Astrocyte of the spinal cord (primary cell): ENCODE measurements around the gene CLIC4.

ENCODE experiments used
- DNase-seq: peaks from one replicate; pipeline ENCODE4 v3.0.0; 2011; ENCODE audit warnings: low read depth, low spot score
- H3K4me3 ChIP-seq: 2 replicates; pipeline ENCODE4 v1.5.1; 2011; ENCODE audit warnings: low read depth, mild to moderate bottlenecking, low read length, moderate library complexity
- in situ Hi-C: cut with HindIII; loops from 2 replicates; pipeline ENCODE4 v1.10.0; 2017; ENCODE audit warnings: low sequenced_read_pairs
- TF ChIP-seq, protein P1 (sequence below): IDR thresholded peaks from 2 replicates; pipeline ENCODE4 v1.5.1; 2012; ENCODE audit warnings: low read depth, mild to moderate bottlenecking, low read length, inconsistent platforms

Gene CLIC4

DNA sequence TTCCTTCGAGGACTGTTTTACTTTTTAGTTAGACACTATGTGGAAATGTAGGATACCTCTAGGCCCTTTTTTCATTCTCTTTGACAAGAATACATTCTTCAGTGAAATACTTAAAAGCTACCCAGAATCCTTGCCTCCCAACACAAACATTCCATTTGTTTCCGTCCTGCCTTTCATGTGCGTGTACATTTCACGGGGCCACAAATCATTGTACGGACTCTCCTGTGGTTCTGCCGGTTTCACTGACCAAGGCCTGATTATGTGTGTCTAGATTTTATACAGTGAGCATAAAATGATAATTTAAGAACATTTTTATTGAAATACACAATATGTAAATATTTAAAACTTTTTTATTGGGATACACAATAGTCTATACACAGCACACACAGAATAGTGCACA lies 108.4 kb downstream of the CLIC4 start:
- no peak for DNase-seq
- in situ Hi-C loops, result no loop called here

DNA sequence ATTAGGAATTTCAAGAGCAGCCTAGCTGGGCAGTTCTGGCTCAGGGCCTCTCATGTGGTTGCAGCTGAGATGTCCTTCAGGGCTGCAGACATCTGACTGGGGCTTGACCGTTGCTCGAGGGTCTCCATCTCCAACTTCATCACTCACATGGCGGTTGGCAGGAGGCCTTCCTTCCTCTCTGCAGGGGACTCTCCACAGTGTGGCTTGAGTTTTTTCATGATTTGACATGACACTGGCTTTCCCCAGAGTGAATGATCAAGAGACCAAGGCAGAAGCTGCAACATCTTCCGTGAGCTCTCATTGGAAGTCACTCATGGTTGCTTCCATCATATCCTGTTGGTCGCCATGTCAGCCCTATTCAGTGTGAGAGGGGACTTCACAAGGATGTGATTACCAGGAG lies 110.2 kb downstream of the CLIC4 start:
- no peak overlapping the region for H3K4me3 ChIP-seq
- no peak for DNase-seq
- TF ChIP-seq, protein P1, sequence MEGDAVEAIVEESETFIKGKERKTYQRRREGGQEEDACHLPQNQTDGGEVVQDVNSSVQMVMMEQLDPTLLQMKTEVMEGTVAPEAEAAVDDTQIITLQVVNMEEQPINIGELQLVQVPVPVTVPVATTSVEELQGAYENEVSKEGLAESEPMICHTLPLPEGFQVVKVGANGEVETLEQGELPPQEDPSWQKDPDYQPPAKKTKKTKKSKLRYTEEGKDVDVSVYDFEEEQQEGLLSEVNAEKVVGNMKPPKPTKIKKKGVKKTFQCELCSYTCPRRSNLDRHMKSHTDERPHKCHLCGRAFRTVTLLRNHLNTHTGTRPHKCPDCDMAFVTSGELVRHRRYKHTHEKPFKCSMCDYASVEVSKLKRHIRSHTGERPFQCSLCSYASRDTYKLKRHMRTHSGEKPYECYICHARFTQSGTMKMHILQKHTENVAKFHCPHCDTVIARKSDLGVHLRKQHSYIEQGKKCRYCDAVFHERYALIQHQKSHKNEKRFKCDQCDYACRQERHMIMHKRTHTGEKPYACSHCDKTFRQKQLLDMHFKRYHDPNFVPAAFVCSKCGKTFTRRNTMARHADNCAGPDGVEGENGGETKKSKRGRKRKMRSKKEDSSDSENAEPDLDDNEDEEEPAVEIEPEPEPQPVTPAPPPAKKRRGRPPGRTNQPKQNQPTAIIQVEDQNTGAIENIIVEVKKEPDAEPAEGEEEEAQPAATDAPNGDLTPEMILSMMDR, result no peak
- in situ Hi-C loops, result no loop called here

More for the DNA sequence above, 108.4 kb downstream of the CLIC4 start:
- H3K4me3 ChIP-seq, result no peak overlapping the region
- TF ChIP-seq, protein P1, result no peak

DNA sequence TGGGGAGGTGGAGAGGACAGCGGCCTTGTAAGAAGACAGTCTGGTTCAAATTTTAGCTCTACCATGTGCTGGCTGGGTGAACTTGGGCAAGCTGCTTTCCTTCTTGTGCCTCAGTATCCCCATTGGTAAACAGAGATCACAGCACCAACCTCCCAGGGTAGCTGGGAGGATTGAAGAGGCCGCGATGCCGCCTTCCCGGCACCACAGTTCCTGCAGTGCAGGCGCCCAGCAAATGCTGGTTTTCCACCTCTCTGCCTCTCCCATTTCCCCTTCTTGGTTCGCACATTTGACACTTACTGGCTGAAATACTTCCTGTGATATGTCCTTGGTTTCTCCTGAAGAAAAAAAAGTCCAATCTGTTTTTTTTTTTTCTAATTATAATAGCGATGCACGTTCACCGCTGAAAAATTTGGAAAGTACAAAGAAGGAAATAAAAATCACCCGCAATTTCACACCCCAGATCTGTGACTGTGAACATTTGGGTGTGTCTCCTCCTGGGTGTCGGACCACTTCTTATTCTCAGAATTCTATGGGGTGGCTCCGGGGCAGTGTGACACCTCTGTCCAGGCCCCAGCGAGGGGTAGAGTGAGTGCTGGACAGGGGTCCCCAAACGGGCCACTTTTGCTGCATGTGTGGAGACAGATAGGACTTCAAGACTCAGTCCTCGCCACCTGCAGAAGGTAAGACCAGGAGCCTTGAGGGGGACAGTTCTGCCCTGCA lies 111.7 kb downstream of the CLIC4 start:
- DNase-seq, result no peak
- H3K4me3 ChIP-seq, result no peak overlapping the region
- in situ Hi-C loops, result no loop called here
- TF ChIP-seq, protein P1, result no peak

DNA sequence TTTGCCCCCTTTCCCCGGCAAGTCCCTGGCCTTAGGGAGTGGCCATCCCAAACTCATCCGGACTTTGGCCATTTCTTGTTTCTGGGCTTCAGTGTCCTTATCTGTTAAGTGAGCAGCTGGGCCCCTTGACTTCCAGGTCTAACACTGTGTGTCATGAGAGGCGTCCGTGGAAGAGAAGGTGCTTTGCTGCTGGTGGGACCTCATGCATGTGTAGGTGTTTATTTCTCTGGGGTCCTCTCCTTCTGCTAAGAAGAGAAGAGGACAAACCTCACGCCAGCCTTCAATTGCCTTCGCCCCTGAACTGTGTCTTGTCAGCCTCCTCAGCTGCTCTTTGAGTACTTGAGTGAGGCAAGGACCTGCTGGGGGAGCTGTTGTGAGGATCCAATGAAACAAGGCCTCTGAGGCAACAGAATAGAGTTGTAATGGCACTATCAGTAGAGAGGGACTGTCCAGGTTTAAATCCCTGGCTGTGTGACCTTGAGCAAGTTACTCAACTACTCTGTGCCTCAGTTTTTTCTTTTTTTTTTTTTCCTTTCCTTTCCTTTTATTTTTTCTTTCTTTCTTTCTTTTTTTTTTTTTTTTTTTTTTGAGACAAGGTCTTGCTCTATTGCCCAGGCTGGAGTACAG lies 112.4 kb downstream of the CLIC4 start:
- DNase-seq, result no peak
- TF ChIP-seq, protein P1, result no peak
- H3K4me3 ChIP-seq, result no peak overlapping the region
- in situ Hi-C loops, result no loop called here

DNA sequence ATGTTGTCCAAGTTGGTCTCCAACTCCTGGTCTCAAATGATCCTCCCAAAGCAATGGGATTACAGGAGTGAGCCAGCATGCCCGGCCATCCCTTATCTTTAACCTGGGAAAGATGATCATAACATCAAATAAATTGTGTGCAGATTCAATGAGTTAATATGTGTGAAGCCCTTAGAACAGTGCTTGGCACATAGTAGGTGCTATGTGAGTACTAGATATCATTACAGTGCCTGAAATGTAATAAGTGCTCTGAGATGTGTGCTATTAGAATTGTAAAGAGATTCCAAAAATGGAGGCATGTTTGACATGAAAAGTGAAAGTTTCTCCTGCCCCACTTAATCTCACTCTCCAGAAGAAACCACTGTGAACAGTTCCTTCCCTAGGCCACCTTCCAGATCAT lies 113.0 kb downstream of the CLIC4 start:
- DNase-seq, result no peak
- no peak overlapping the region for H3K4me3 ChIP-seq
- TF ChIP-seq, protein P1, result no peak
- in situ Hi-C loops, result no loop called here

DNA sequence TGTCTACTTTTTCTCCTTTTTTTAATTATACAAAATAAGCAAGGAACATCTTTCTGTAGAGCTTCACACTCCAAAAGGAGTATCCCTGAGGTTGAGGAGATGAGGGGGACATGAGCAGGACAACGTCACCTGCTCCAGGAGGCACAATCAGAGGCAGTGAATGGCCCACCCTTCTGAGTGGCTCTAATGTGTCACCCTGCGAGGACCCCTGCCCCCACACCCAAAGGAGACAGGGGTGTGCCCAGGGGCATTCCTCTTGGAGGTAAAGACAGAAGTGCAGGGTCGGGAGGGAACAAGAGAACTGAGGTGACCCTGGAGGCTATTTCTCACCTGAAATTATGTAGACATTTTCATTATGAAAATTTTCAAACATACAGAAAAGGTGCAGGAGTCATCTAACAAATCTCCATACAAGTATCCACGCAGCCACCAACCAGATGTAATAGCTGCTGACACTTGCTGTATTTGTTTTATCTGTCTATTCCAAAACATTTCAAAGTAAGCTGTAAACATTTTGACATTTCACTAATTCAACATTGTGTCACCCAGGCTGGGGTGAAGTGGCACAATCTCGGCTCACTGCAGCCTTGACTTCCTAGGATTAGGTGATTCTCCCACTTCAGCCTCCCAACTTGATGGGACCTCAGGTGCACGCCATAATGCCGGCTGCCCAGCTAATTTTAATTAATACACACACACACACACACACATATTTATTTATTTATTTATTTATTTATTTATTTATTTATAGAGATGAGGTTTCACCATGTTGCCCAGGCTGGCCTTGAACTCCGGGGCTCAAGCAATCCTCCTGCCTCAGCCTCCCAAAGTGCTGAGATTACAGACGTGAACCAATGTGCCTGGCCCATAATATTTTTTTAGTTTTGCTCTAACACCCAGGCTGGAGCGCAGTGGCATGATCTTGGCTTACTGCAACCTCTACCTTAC lies 114.1 kb downstream of the CLIC4 start:
- no peak overlapping the region for H3K4me3 ChIP-seq
- DNase-seq, result no peak
- in situ Hi-C loops, result no loop called here
- TF ChIP-seq, protein P1, result no peak
